HG02642 (cell line): Measurements from ENCODE around the gene C1orf50.
"Not testable (repeated sequence)": the region's sequence is repeated elsewhere in the genome, so short reads cannot be mapped to it uniquely, and the experiment has no call there.

ENCODE experiments used
- ATAC-seq: cut with Tn5 transposase; IDR thresholded peaks from one replicate; pipeline ENCODE4 v1.9.1; 2021; ENCODE audit warnings: mild to moderate bottlenecking; ENCODE audit not compliant: unreplicated experiment, poor library complexity

Gene C1orf50

DNA sequence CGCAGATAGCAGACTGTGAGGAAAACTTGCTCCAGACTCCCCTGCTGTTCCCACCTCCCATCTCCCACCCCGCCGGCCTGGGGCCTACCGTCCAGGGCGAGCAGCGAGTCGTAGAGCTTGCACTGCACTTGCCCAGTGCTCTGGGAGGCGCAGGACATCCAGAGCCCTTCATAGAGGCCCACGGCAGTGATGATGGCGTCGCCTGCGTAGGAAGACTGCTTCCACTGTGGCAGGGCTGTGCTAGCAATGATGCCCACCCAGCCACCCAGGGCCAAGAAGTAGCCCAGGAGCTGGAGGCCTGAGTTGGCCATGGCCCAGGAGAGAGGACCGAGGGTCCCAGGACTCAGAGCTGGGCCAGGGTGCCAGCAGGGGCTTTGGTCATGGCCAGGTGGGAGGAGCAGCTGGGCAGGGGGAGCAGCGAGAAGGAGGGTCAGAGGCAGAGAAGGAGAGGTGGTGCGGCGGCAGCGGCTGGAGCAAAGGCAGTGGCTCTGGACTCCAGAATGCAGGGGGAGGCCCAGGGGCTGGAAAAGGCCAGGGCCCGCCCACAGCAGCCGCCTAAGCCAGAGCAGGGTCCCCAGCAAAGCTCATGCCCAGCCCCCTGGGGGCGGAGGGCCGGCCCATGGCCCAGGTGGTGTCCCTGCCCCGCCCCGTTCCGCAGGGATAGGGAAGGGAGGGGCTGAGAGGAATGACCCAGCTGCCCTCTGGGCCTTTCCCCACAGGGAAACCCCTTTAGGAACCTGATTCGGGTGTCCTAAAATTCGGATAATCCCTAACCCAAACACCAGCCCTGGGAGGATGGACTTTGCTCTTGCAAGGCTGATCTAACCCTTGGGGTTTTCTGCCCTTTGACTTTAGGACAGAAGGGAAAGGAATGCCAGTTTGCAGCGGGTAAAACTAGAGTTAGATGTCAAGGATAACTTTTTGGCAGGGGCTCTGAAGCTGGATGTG, 27.0 kb upstream of the C1orf50 start, which contains the start of gene CLDN19:
TSS of gene CLDN19 (minus strand) at position 484 of the 948 bp plus-strand sequence. CDS start at position 311, 173 bp downstream.
- ATAC-seq, result no peak

DNA sequence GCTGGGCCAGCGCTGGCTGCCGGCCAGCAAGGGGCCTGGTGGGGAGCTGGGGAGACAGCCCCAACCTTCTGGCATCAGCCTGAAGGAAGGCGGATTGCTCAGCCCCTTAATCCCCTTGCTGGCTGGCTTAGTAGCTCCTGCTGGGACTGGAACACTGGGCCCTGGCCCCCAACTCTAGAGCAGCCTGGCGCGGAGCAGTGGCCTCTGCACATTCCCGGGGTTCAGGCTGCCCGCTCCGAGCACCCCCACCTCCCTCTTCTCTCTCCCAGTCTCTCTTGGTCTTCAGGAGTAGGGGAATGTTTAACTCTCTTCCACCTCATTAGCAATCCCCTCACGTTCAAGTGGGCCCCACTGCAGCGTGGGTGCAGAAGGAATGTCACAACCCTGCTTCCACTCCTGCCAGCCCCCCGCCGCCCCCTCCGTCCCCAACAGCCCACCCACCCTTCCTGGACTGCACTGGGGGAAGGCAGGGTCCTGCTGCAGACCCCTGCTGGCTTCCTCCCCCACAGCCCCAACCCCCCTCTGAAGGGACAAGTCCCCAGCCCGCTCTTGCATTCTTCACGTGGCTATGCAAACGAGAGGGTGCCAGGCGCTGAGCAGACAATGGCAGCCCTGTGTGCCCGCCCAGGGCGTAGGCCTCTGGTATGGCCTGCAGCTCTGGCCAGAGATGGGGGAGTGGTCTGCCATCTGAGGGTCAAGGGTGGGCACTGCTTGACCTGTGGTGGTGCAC, 26.0 kb upstream of the C1orf50 start:
- no peak for ATAC-seq

DNA sequence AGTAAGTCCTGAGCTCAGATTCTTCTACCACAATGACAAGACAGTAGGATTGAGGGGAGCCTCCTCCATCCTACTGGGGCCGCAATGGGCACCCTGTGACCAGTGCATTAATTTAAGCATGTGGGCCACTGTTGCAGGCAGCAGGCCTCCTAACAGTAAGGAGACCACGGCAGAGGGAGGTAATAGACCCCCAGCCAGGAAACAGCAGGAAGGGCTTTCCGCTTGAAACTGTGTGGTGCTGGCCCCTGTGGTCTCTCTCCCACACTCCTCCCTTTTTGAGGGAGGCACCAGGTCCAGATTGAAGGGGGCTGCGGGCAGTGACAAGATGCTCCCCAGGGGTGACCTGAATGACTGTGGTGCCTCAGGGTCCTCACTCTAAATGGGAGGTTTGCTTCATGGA, 25.3 kb upstream of the C1orf50 start:
- no peak for ATAC-seq

DNA sequence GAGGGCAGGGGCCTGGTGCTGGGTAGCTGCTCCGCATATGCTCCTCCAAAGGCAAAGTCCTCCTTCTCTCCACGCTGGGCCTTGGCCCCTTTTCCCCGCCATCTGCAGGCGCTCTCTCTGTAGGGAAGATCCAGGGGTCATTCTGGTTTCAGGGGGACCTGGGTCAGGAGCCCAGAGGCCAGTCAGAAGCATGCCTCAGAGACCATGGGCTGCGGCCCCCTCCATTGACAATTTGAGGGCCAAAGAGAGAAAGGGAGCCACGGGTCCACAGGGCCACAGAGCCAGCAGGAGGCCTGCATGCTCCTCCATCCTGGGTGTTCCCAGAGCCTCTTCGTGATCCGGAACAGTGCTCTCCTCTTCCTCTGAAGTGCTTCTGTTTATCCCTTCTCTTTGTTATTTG, 24.9 kb upstream of the C1orf50 start:
- ATAC-seq, result no peak

DNA sequence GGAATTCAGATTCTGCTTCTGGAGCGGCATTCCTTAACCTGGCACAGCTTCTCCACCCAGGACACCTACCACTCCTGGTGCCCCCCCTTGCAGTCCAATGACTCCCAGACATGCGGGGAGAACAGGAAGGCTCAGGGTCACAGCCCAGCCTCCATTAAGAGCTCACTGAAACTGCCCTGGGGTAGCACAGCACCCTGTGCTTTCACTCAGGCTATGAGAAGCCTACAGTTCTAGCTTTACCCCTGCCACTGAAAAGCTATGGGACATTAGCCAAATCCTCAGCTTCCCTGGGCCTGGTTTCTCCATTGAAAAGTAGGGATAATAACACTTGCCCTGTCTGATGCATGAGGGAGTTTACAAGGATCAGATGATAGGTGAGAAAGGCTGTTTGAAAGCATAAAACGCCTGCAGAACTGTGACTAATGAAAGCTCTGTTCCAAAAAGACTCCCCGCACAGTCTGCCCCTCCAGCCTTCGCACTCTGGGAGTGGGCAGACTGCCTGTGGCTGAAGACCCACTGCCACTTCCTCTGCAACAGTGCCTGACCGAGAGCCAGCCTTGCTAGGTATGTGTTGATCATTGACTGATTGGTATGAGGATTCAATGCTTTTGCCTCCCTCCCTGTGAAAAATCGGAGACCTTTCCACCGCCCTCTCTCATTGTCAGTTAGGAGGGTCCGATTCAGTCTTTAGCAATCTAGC, 24.3 kb upstream of the C1orf50 start:
- no peak for ATAC-seq

DNA sequence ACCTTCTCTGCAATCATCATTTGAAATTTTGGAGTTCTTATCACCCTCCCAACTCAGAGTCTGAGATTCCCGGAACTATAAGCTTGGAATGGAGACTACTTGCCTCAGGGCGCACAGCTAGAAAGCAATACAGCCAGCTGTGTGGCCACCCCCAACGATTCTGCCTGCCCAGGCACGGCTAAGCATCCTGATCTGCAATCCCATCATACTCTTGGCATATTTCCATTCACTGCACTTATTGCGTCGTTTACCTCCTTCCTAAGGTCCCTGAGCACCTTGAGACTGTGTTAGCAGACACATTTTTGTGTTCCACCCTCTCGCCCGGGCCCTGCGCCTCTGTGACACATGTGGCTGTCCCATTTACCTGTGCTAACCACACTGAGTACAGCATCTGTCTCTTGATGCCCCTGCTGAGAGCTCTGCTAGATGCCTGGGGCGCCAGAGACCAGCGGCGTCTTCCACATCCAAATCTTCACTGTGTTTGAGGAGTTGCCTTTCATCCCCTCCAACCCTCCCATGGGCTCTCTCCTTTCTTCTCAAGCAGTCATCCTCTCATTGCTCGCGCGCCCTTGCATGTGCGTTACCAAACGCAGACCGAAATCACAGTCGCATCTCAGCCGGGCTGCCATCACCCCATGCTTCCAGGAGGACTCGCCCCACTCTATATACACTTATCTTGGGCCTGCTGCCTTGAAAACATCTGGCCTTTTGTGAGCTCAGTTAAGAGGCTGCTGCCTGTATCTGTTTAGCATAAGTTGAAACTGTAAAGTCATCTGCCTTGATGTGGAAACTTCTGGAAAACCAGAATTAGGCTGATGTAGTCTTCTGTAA, 23.5 kb upstream of the C1orf50 start:
- no peak for ATAC-seq

DNA sequence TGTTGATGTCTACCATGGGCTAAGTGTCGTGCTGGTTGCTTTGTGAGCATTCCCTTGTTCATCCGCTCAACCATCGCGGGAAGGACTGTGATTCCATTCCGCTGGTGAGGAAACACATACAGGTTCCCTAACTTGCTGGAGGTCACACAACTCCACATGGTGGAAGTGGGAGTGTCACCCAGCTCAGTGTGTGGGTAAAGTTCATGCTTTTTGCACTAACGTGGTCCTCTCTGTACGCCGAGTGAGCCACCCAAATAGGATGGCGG, 23.0 kb upstream of the C1orf50 start:
- no peak for ATAC-seq

DNA sequence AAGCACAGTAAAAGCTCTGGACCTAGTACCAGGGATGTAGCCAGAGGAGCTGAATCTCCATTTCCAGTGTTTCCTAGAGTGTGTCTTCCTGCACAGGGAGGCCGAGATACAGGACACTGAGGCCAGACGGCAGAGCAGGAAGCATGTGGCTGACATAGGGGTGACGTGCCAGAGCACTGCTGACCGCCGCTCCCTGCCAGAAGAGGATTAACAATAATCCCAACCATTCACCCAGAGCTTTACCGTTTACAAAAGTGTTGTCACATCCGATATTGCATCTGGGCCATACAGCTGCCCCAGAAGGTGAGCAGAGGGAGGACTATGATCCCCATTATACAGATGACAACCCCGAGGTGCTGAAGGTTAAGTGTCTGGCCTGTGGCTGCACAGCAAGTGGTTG, 21.2 kb upstream of the C1orf50 start:
- ATAC-seq, result no peak

DNA sequence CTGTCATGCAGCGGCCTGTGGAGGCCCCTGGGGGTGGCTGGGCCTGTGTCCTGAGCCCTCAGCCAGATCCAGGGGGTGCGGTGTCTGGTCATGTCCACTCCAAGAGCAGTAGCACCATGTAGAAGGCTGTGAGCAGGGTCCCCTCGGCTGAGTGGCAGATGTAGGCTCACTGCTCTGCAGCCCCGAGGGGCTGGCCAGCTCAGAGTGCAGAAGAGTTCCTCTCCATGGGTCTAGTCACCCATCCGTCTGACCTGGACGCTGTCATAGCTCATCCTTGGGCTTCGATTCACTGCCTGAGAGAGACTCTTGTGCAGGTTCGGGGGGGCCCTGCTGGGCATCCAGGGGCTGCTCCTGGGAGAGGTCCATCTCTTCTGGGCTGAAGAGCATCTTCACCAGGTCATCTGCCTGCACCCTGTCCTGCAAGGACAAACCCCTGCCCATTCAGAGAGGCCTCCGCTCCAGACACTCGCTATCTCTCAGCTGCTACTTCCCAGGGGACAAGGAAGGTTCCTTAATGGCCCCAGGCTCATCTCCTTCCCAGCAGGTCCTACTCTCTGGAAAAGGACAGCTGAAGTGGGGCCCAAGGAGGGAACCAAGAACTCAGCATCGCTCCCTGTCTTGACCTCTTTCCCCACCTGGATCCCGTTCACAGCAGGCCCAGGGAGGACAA, 20.5 kb upstream of the C1orf50 start:
- ATAC-seq, result no peak

DNA sequence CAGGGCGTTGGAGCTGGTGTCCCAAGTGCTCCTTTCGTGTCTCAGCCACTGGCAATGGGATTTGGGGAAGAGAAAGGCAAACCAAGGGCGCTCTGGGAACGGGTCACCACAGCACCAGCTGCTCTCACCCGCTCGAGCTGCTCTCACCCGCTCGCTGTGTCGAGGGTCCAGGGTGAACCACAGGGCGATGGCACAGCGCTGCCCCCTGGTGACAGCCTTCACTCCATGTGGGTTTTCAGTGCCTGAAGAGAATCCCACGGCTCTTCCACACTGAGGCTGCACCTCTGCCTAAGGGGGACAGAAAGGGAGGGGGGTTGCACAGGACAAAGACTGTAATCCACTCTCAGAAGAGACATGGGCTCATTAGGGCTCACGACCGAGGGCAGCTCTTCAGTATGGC, 19.9 kb upstream of the C1orf50 start:
- no peak for ATAC-seq

DNA sequence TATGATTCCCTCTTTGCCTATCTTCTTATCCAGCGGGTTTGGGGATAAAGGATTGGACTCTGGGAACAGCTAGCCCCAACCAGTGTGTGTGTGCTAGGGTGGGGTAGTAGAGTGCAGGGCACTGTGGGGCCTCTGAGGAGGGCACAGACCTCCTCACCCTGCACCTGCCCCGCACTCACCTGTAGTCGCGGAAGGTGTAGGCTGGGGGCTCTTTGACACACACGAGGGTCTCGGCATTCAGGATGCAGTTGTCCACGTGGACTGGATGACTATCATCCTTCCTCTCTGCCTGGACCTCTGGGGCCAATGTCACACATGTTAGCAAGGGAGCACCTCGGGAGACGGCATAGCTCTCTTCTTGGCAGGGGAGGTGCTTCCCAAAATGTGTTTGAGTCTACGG, 19.0 kb upstream of the C1orf50 start:
- no peak for ATAC-seq

DNA sequence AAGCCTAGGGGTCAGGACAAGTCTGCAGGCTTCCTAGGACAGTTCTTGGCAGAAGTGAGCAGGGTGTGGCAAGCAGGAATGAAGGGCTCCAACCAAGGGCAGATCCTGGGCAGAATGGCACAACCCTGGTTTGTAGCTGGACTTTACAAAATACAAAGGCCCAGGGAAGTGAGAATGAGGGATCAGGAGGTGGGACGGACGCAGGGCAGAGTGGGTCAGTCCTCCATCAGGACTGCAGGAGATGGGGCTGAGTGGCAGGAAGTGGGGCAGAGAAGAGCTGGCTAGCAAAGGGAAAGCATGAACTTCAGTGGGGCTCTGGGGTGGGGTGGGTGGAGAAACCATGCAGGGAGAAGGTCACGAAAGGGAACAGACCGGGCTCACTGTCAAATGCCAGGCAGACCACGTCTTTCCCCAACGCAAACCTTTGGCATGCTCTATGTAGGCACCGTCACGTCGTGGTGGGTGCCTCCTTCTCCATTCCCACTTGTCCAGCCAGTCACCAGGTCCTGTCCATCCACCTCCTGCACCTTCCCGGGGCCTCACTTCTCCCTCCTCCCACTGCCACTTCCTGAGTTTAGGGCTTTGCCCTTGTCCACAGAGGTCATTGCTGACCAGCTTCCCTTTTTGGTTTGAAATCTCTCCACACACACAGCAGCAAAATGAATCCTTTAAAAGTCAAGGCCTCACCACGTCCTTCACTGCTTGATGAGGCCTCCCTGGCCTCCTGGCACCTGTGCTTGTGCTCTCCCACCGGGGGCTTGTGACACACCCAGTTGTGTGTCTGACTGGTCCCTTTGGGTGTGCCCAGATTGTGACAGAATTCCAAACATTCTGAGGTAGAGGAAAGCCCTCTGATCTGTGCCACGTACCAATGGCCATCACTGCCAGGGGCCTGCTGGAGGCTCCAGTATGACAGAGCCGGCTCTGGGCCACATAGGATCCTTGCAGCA, 18.3 kb upstream of the C1orf50 start:
- no peak for ATAC-seq

DNA sequence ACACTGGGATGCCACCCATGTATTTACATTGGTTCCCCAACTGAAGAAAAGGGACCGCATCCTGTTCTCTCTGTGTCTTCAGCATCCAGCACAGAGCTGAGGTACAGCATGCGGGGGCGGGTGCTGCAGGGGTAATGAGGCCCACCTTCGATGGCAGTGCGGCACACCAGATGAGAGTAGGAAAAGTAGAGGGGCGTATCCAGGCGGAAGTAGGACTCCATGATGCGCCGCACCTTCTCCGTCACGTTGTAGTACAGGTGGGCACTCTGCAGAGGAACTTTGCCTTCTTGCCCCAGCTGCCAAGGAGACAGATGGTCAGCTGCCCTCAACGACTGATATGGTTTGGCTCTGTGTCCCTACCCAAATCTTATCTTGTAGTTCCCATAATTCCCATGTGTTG, 17.0 kb upstream of the C1orf50 start:
- ATAC-seq, result no peak

DNA sequence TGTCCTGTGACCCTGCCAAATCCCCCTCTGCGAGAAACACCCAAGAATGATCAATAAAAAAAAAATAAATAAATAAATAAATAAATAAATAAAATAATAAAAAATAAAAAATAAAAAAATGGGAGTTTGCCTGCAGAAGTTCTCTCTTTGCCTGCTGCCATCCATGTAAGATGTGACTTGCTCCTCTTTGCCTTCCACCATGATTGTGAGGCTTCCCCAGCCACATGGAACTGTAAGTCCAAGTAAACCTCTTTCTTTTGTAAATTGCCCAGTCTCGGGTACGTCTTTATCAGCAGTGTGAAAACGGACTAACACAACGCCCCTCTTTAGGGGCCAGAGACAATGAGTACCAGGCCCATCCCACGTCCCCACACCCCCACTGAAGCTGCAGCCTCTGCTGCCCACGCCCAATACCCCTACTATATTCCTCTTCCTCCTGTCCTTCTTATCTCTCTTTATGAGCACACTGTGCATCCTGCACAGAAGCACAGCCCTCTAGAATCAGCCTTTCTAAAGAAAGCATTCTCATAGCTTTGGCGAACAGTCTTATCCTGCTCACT, 15.5 kb upstream of the C1orf50 start:
- ATAC-seq, result not testable (repeated sequence)

DNA sequence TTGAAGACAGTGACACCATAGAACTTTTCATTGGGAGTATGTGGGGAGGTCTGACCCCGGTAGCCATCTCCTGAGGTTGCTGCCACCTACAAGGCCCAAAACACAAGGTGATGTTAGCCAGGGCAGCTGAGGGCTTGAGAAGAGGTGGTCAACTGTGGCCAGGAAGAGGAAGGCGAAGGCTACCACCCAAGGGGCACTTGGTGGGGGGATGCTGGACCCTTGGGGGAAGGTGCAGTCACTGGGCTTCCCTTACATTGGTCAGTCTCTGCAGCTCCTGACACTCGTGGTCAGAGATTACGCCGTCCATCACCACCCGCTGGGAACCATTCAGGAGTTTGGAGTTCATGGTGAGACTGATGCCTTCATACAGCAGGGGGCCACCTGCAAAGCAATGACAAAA, 14.8 kb upstream of the C1orf50 start:
- ATAC-seq, result no peak

DNA sequence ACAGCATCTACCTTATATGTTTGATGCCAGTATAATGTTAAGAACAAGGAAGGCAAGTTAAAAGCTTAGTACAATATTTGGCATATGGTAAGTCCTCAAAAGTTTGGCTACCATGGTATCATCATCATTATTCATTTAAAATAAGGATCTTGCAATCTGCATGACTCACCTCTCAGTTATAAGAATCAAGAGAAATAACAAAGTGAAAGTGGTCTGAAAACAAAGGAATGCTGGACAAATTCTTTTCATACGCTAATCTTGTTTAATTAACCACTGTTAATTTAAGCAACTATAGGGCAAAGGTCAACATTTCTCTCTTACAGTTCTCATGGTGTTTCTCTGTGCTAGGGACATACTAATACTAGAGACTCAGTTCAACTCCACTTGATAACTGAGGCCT, 14.0 kb upstream of the C1orf50 start:
- ATAC-seq, result no peak

DNA sequence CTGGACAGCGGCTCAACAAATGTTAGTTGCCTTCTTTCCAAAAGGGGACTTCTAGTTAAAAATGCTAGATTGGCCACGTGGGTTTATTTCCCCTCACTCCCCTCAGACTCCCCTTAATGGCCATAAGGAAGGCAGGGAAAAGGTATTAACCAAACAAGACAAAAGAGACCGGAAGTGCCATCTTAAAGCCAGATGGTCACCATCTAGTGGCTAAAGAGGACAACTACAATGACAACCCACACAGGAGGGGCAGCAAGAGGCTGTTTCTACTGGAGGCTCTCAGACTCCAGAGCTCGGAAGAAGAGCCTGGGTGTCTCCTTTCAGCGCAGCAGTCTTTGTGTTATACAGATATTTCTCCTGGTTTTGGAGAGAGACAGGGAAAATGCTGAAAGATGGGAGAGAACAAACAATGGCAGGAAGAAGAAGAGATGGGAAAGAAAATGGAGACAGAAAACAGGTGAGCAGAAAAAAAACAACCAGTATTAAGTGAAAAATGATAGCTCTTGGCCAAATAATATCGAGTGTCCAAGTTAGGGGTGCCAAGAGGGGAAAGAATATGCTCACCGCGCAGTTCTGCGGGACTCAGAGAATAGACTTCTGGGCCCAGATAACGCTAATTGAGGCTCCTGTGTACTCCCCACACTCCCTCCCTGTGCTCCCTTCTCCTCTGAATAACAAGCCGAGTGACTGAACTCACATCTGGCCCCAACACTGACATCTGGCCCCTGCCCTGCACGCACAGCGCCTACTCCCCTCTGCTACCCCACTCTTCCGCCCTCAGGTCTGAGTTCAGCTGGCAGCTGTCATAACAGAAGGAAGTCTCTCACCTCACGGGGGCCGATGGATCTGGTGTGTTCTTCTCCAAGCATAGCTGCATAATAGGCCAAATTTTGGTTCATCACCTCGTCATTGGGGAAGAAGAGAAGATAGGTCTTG, 9.8 kb upstream of the C1orf50 start:
- no peak for ATAC-seq
